GM19468 (cell line): ENCODE measurements around the gene GABRA5.
"Not testable (repeated sequence)": the region's sequence is repeated elsewhere in the genome, so short reads cannot be mapped to it uniquely, and the experiment has no call there.

Experiments used
- ATAC-seq: cut with Tn5 transposase; IDR thresholded peaks from one replicate; pipeline ENCODE4 v1.9.1; 2021; ENCODE audit warnings: mild to moderate bottlenecking, moderate library complexity, moderate number of reproducible peaks; ENCODE audit not compliant: unreplicated experiment; ENCODE audit errors: extremely low read depth

The GABRA5 gene

GRCh38 chr15:26874774-26875475, 8.1 kb downstream of the GABRA5 start:
- ATAC-seq = no peak

GRCh38 chr15:26875476-26875850, 8.6 kb downstream of the GABRA5 start:
- ATAC-seq = no peak

GRCh38 chr15:26877831-26878230, 11.0 kb downstream of the GABRA5 start:
- no peak for ATAC-seq

- ATAC-seq = no peak
Observed at GRCh38 chr15:26879706-26880105, 12.8 kb downstream of the GABRA5 start.

- no peak for ATAC-seq
Observed at GRCh38 chr15:26882112-26882511, 15.2 kb downstream of the GABRA5 start.

- ATAC-seq = no peak
Observed at GRCh38 chr15:26882616-26883365, 15.9 kb downstream of the GABRA5 start.

- ATAC-seq = no peak
Observed at GRCh38 chr15:26883466-26883865, 16.6 kb downstream of the GABRA5 start.

- no peak for ATAC-seq
Observed at GRCh38 chr15:26886566-26886965, 19.7 kb downstream of the GABRA5 start.

- no peak for ATAC-seq
Observed at GRCh38 chr15:26887926-26888666, 21.2 kb downstream of the GABRA5 start.

GRCh38 chr15:26888761-26889160, 21.9 kb downstream of the GABRA5 start:
- ATAC-seq = no peak

GRCh38 chr15:26889298-26889898, 22.5 kb downstream of the GABRA5 start:
- no peak for ATAC-seq

GRCh38 chr15:26890451-26890850, 23.6 kb downstream of the GABRA5 start:
- no peak for ATAC-seq

- no peak for ATAC-seq
Observed at GRCh38 chr15:26890988-26891387, 24.1 kb downstream of the GABRA5 start.

GRCh38 chr15:26891448-26892181, 24.8 kb downstream of the GABRA5 start:
- ATAC-seq = no peak

- ATAC-seq = no peak
Observed at GRCh38 chr15:26892182-26892518, 25.3 kb downstream of the GABRA5 start.

- ATAC-seq = no peak
Observed at GRCh38 chr15:26892678-26893077, 25.8 kb downstream of the GABRA5 start.

- no peak for ATAC-seq
Observed at GRCh38 chr15:26893351-26894065, 26.6 kb downstream of the GABRA5 start.

GRCh38 chr15:26894181-26894580, 27.3 kb downstream of the GABRA5 start:
- no peak for ATAC-seq

- ATAC-seq = not testable (repeated sequence)
Observed at GRCh38 chr15:26895346-26895745, 28.5 kb downstream of the GABRA5 start.

- ATAC-seq = no peak
Observed at GRCh38 chr15:26899658-26900057, 32.8 kb downstream of the GABRA5 start.
